Measurements from ENCODE around the gene LRBA.

GRCh38 chr4:150224896-150225591, 790.0 kb downstream of the LRBA start:
- TF ChIP-seq EZH2 (IDR thresholded peaks at IDR 0.05; ENCODE audit: low read depth) (no peak), CTCF (conservative IDR thresholded peaks at IDR 0.05) (no peak)

All from PC-9 (cell line).